NCI-H524 (cell line): ENCODE measurements around the gene KCNK13.
"Not testable (repeated sequence)": the region's sequence is repeated elsewhere in the genome, so short reads cannot be mapped to it uniquely, and the experiment has no call there.

Experiments used
- DNase-seq, 2 experiments: peaks; one replicate each; lab custom pipeline; 2025; lab: John Stamatoyannopoulos, UW

The KCNK13 gene

DNA sequence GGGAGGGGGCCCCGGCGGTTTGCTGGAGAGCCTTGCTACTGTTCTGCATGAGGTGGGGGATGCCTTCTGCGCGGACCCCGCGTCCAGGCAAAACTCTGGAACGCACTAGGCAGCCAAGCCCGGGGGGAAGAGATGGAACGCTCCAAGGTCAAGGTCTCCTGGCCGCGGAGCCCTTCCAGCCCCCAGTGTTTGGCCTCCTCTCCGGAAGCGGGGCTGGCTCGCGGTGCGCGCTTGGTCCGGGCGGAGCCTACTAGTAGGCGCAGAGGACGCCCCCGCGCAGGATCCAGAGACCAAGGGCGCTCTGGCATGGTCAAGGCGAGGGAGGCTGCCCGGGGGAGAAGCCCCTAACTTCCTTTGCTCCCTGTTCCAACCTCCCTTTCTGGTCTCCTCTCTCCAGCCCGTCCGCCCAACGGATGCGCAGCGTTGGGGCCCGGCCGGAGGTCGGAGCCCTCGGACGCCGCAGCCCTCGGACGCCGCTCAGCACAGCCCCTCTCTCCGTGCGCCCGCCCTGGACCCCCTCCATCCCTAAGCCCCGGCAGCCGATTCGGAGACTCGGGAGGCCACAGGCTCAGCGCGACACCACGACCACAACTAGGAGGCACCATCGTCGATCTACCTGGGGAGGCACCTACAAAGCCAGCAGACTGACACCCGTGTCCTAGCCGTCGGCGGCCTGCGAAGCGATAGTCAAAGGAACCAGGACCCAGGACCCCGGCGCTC, 669 bp upstream of the KCNK13 start:
- peak in 1 of 2 experiments; percentile 52 for DNase-seq

DNA sequence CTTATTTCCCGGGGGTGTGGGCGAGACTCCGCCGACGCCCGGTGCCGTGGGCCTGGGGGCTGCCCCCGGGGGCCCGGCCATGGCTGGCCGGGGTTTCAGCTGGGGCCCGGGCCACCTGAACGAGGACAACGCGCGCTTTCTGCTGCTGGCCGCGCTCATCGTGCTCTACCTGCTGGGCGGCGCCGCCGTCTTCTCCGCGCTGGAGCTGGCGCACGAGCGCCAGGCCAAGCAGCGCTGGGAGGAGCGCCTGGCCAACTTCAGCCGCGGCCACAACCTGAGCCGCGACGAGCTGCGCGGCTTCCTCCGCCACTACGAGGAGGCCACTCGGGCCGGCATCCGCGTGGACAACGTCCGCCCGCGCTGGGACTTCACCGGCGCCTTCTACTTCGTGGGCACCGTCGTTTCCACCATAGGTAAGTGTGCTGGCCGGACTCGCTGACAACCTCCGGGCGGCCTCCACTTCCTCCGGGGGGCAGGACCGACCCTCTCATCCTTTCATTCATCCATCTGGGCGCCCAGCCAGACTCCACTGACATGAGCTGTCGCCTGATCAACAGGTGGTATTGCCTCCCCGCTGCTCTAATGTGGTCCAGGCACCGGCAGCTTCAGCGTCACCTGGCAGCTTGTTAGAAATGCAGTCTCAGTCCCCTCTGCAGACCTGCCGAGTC, 467 bp downstream of the KCNK13 start:
- DNase-seq, result peak; percentile 30 to 66

DNA sequence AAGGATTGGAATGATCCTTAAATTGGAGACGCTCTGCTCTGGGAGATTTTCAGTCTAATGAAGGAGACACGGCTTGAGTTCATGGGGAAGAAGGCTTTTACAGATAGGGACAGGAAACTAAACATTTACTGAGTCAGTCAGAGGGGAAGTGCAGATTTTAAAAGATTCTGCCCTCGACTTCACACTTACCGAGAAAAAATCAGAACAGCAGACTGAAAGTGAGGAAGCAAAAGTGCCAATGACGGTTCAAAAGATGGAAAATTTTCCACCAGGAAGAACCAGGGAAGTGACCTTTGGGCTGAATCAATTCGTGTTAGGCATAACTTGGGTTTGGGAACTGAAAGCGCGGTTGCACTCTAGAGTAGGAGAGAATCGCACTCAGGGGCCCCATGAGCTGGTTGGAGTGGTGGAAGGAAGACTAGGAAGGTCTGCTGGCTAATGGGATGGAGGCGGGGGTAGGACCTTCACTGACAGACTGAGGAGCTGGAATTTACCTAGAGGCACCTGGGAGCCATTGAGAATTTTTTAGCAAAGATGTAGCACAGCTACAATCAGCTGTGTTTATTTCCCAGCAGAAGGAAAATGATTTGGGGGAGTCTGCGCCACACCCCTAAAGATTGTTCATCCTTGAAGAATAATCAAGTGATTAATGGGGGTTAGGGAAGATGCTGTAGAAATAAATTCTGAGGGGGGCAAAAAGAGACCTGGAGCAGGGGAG, 1.2 kb downstream of the KCNK13 start:
- DNase-seq, result no peak

DNA sequence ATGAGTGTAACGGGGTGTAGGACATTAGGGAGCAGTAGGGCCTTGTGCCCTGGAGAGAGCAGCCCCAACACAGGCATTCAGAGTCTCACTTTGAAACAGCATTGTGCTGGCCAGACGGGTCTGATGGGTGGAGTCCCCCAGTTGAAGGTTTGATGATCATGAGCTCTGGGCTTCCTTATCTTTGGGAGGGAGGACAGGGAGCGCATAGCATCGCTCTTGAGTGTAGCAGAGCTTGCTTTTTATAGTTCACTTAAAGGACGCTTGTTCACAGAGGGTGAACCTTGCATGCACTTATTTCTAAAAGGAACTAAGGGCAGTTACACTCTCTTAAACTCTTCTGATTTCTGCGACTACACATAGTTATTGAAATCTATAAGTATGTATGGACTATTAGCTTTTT, 10.6 kb downstream of the KCNK13 start:
- no peak for DNase-seq

DNA sequence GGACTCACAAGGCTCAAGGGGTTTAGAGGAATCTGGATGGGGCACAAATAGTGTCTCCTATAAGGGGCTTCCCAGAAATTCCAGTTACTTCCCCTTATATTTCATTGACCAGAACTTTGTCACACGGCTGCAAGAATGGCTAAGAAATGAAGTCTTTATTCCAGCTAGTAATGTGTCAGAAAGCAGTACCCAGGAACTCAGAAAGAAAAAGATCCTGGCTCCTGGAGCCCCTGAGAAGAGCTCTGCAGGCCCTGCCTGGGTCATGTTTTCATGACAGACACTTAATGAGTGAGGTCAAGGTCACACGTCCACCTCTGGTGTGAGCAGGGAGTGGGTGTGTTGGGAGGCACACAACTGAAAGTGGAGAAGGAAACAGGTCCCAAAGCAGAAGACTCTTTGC, 17.8 kb downstream of the KCNK13 start:
- DNase-seq, result no peak

DNA sequence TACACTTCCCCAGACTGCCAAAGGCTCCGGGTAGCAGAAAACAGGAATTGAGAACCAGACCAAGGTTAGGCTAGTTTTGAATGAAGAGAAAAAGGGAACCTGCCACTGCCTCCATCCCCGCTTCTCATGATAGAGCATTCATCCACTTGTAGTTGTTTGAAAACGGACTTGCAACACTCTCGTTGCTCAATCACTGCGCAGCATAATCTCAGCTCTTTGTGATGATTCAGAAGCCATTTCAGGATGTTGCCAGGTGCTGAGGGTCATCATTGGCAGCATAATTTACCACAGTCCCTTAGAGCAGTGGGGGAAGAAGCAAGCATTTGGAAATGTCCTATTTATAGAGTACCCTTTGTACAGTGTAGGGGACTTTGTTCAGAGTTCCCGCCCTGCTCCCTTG, 25.6 kb downstream of the KCNK13 start:
- no peak for DNase-seq

DNA sequence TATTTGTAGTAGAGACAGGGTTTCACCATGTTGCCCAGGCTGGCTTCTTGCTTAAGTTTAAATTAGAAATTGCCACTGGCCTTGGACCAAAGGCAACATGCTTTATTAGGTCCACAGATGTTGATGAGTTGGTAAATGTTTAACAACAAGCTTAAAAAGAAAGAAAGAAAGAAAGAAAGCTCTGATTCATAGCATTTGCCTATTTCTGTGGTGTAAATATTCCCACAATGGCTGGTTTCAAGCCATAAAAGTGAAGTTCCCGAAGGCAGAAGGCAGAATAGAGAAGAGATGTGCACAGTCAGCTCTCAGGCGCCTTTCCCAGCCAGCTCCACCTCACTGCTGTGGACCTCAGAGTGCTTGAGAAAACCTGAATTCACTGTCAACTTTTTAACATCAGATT, 26.4 kb downstream of the KCNK13 start:
- DNase-seq, result no peak

DNA sequence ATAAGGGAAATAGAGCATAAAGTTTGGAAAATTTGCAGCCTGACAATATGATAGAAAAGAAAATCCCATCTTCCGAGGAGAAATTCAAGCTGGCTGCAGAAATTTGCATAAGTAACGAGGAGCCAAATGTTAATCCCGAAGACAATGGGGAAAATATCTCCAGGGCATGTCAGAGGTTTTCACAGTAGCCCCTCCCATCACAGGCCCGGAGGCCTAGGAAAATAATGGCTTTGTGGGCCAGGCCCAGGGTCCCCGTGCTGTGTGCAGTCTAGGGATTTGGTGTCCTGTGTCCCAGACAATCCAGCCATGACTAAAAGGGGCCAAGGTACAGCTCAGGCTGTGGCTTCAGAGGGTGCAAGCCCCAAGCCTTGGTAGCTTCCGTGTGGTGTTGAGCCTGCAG, 27.7 kb downstream of the KCNK13 start:
- DNase-seq, result not testable (repeated sequence)

DNA sequence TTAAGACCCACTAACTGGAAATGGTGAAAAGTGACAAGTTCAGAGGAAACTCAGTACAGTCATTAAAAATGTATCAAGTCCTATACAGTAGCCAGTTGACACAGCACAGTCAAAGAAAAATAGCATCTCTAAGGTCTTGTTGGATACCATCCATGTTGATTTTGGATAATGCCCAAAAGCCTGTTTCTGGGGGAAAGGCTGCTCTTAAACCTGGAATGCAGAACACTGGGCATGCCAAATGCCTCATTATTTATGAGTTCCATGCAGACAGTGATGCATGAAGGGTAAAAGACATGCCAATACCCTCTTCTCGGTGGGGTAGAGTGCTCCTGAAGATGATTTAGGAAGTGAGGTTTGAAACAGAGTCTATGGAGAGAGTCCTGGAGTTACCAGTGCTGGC, 29.6 kb downstream of the KCNK13 start:
- no peak for DNase-seq

DNA sequence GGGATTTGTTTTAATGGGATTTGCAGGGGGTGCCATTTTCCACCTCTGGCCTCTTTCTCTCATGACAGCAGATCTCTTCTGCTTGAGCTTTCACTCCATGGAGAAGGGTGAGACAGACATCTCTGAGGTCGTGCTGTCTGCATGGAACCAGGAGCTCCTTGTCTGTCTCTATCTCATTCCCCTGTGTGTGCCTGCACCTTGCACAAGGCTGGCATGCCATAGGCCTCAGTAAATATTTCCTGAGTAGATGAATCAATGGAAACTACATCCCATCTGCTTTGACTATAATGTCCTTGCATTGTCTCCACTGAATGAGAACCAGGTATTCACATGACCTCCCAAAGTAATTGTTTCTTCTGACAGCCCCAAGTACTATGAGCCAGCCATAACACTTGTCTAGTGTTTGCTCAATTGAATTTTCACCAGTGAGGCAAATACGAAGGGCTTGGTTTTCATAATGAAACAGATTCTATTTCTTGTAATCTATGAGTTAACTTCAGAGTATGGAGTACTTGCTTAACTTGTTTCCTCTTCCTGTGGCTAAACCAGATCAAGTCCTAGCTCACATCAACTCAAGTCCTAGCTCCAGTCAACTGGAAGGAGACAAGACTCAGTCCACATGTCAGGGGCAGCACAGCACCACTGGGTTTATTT, 32.3 kb downstream of the KCNK13 start:
- DNase-seq, result no peak

DNA sequence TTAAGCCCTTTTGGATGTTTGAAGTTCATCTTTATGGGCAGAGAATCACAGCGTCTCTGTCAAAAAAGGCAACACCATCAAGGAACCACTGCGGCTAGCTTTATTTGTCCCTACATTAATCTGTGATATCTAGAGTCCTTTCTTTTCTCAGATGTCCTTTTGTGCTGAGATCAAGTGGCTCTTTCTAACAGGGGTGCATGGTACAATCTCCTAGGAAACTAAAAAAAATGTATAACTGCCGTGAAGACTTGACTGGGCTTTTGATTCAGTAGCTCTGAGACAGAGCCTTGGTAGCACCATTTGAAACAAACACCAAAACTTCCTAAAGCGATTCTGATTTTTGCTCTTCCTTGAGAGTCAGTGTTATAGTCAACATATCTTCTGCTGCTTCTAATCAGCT, 33.3 kb downstream of the KCNK13 start:
- no peak for DNase-seq

DNA sequence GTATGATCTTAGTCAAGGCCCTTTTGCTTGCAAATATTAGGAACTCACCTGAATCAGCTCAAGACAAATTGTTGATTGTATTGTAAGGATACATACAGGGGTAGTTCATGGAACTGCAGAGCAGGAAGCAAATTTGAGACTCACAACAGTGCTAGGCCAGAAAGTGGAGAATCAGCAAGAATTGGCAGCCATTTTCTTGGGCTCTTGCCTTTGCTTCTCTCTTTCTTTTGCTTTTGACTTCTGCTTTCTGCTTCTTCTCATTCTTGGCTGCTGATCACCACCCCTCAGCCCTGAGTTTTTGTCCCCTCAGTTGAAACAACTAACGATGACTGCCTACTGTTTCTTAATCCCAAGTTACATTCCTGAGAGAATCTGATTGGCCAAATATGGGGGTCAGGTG, 34.8 kb downstream of the KCNK13 start:
- DNase-seq, result no peak

DNA sequence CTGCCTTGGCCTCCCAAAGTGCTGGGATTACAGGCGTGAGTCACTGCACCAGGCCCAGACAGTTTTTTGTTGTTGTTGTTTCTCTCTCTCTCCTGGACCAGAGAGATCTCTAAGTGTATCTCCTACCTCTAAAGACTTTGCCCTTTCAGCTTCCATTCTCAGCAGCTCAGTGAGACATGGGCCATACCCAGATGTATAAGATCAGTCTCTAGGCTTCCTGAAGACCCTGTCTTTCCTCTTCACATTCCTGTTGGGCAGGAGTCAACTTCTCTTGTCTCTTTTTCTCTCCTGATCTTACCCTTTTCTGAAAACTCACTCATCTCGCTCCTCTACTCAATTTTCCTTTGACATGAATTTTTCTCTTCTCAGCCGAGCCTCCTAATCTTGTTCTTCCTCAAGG, 42.0 kb downstream of the KCNK13 start:
- DNase-seq, result no peak

DNA sequence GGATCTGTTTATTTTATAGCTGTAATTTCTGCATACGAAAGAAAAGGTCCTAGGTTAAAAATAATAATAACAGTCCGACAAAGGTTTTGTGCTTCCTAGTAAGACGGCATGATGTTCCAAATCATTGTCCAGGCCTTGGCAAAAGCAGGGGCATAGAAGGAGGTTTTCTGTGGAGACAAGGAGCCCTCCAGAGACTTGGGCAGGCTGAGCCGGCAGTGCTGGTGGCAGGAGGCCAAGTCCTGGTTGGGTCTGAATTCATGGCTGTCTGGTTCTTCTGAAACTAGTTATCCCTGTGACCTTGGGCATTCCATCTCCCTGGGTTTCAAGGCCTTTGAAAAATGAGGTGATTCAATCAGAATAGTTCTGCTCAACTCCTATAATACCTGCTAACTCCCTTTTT, 44.0 kb downstream of the KCNK13 start:
- DNase-seq, result no peak

DNA sequence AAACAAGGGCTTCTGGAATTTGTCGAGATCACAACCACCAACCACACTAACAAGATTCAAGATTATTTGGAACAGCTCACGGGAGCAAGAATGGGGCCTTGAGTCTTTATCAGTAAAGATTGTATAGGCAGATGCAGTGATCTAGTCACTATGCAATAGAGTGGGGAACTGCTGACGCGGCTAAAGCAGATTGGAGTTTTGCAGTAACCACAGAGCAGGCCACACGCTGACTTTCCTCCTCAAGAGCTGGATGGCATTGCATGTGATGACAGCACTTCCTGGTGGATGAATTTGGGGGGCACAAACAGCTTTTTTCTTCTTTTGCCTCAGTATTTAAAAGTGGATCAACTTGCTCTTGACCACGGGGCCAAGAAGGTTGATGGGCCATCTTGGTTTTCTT, 46.0 kb downstream of the KCNK13 start:
- DNase-seq, result no peak

DNA sequence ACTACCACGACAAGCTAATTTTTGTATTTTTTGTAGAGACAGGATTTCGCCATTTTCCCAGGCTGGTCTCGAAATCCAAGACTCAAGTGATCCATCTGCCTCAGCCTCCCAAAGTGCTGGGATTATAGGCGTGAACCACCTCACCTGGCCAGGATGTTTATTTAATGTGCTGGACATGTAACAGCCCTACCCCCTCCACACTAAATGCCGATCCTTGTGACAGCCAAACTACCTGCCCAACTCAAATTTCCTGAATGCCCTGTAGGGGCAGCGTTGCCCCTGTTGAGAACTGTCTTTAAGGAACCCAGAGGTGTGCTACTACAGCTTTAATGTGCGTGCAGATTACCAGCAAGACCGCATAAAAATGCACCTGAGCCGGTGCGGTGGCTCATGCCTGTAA, 48.1 kb downstream of the KCNK13 start:
- peak; percentile 16 to 56 for DNase-seq

DNA sequence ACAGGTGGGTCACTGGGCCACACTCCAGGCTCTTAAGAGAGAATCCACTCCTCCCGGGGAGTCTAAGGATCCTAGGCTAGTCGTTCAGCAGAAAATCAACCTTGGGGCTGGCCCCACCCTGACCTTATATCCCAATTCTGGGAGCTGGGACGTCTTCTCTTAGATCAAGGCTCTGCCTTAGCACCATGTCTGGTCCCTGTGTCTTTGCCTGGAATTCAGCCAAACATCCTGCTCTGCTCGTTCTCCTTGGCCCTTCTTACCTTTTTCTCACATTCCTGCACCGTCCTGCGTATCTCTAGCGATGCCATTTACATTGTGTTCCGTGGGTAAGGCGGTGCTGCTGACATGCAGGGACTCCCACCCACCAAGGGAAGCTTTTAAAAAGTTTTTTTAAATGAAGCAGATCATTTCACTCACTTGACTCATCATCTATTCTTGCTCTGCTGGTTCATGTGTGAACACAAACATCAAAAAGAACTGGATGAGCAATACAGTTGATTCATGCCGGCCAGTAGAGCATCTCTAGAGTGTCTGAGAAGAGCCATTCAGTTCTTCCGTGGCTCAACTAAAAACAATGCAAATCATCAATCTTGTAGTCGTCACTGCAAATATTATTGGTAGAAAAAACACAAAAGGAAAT, 50.2 kb downstream of the KCNK13 start:
- DNase-seq, result no peak

DNA sequence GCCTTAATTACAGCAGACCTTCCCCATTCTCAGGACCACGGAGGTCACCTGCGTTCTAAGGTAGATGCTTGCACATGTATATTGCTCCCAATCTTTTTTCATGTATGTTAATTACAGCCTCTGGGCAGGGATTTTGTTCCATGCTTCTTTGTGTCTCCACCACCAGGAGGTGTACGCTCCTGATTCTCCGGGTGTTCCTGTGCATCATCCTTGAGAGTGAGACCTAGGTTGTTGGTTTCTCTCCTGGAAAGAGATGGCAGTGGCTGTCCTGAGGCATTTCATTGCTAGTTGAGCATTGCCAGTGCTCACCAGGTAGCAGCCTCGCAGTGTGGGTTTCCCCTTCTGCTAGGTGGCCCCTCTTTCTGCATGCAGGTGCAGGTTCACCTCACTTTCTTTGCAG, 52.8 kb downstream of the KCNK13 start:
- peak in 1 of 2 experiments; percentile 8 for DNase-seq

DNA sequence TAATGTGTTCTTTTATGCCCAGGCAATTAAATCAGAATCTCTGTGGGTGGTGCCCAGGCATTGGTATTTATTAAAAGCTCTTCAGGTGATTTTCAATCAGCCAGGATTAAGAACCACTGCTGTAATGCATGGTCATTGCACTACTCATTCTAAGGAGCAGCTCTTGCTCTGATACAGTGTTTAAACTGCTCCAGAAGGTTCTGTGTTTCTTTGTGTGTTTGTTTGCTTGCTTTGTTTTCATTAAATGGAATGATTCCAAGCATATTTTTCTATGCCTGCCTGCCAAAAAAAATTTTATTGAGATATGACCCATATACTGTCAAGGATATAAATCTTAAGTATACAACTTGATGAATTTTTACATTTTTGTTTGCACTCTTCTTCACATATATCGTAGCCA, 54.0 kb downstream of the KCNK13 start:
- no peak for DNase-seq

DNA sequence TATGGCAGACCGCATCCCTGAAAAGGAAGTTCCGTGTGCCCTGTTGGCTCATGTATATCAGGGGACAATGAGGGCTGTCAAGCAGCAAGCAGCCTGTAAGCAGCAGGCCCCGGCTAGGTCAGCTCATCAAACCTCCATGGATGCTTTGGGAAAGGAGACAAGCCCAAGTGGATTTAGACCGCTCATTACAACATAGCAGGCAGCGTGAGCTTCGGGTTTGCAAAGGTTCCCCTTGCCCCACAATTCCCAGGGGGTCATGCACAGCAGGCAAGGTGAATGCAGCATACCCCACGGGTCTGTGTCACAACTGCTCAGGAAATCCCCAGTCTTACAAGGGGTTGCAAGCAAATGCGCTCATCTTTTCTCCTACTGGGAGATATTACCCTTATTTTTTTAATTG, 54.6 kb downstream of the KCNK13 start:
- no peak for DNase-seq

DNA sequence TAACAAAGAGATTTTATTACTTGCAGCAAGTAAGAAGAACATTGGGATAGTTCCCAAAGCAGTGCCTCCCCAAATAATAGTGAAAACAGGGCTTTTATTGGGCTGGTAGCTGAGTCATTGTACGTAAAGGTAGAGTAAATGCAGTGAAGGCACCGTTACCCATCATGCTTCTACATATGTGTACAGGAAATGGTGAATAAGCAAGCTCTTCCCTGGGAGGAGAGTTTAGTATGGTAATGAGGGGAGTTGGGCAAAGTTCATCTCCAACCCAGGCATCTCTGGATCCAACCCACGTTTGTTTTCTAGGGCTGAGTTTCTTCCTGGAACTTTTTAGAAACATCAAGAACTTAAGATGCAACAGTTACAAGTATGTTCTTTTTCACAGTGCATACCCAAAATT, 56.2 kb downstream of the KCNK13 start:
- DNase-seq, result no peak

DNA sequence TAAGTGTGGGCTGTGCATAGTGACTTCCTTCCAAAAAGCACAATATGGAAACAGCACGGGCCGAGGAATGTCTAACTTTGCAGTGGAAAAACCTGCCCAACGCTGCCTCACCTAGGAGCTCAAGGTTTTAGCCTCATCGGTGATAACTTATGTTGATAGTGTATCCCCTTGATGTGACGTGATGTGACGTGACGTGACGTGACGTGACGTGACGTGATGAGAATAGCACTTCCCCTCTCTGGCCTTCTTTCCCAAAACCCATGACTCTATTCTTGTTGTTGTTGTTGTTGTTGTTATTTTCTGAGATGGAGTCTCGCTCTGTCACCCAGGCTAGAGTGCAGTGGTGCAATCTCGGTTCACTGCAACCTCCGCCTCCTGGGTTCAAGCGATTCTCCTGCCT, 64.5 kb downstream of the KCNK13 start:
- no peak for DNase-seq
